ENCODE data around the gene DYNC1H1.

DNA sequence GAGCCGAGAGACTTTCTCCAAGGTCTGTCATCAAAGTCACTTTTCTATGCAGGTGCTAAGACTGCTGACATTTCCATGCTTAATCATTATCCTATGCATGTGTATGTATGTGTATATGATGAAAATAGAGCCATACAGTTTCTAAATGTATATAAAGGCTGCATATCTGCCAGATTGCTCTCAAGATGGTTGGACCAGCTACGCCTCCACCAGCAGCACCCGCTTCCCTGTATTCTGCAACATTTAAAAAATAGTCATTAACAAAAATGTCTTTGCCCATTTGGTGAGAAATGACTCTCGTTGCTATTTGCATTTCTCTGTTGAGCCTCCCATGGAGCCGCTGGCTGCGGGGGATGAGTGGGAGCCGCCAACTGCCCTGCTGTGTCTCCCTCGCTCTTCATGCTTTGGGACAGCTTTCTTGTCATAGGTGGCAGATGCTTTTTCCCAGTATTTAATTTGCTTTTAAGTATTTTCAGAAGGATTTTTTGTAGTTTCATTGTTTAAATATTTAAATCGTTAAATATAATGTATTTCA is 54.7 kb downstream of the DYNC1H1 start:
- TF ChIP-seq, protein P1, sequence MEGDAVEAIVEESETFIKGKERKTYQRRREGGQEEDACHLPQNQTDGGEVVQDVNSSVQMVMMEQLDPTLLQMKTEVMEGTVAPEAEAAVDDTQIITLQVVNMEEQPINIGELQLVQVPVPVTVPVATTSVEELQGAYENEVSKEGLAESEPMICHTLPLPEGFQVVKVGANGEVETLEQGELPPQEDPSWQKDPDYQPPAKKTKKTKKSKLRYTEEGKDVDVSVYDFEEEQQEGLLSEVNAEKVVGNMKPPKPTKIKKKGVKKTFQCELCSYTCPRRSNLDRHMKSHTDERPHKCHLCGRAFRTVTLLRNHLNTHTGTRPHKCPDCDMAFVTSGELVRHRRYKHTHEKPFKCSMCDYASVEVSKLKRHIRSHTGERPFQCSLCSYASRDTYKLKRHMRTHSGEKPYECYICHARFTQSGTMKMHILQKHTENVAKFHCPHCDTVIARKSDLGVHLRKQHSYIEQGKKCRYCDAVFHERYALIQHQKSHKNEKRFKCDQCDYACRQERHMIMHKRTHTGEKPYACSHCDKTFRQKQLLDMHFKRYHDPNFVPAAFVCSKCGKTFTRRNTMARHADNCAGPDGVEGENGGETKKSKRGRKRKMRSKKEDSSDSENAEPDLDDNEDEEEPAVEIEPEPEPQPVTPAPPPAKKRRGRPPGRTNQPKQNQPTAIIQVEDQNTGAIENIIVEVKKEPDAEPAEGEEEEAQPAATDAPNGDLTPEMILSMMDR (IDR thresholded peaks at IDR 0.05): no peak
- TF ChIP-seq POLR2A (IDR thresholded peaks at IDR 0.05): no peak
